WTC11 (cell line): ENCODE results near the gene FCHSD2. TPM values are rescaled to one million over a fixed set of nuclear protein-coding genes. Genes with fewer than 3 reads are reported as not detected.

Experiments
- ATAC-seq: fragments of 200-7000 bp; cut with Tn5 transposase; 2 replicates; pipeline ENCODE4 v1.10.0; 2021; ENCODE audit warnings: mild to moderate bottlenecking, moderate library complexity
- CTCF ChIA-PET: fragments of 300-600 bp; sonication (Branson Sonifier 250); formaldehyde crosslinking; loops from one replicate; lab custom pipeline; 2021; ENCODE audit warnings: antibody characterized with exemption; lab: Charles Lee
- POLR2A ChIA-PET: fragments of 350-600 bp; sonication (Branson Sonifier 250); formaldehyde crosslinking; loops from one replicate; lab custom pipeline; 2021; ENCODE audit warnings: antibody characterized with exemption; lab: Charles Lee
- DNase-seq: peaks from one replicate; pipeline ENCODE4 v3.0.0; 2021; ENCODE audit warnings: low spot score
- H3K27ac Mint-ChIP-seq: 2 replicates; pipeline ENCODE4 v1.8.0; 2021; ENCODE audit warnings: mixed read lengths
- H3K27me3 Mint-ChIP-seq: 2 replicates; pipeline ENCODE4 v1.8.0; 2021; ENCODE audit warnings: low read depth, mild to moderate bottlenecking, moderate library complexity, mixed read lengths
- H3K36me3 Mint-ChIP-seq: 2 replicates; pipeline ENCODE4 v1.8.0; 2021; ENCODE audit warnings: mixed read lengths
- H3K4me1 Mint-ChIP-seq: 2 replicates; pipeline ENCODE4 v1.8.0; 2022; ENCODE audit warnings: mixed read lengths
- H3K4me3 Mint-ChIP-seq: 2 replicates; pipeline ENCODE4 v1.8.0; 2021; ENCODE audit warnings: mild to moderate bottlenecking, moderate library complexity, mixed read lengths
- H3K9me3 Mint-ChIP-seq: 2 replicates; pipeline ENCODE4 v1.8.0; 2021; ENCODE audit warnings: mixed read lengths
- EMX1 ChIP-seq: fragments of 250-450 bp; sonication (Bioruptor Pico); IDR thresholded peaks from 2 replicates; pipeline ENCODE4 v1.8.0; 2021; ENCODE audit warnings: mild to moderate bottlenecking
- GTF2I ChIP-seq: fragments of 250-450 bp; sonication (Bioruptor Pico); conservative IDR thresholded peaks from 2 replicates; pipeline ENCODE4 v1.4.0; 2021; ENCODE audit warnings: mild to moderate bottlenecking
- IRF2 ChIP-seq: sonication (generic); formaldehyde crosslinking; IDR thresholded peaks from 2 replicates; pipeline ENCODE4 v1.8.0; 2022; ENCODE audit warnings: low read depth, missing genetic modification reagents, borderline replicate concordance
- JAZF1 ChIP-seq: fragments of 250-450 bp; sonication (Bioruptor Pico); IDR thresholded peaks from 2 replicates; pipeline ENCODE4 v1.9.0; 2021; ENCODE audit warnings: moderate library complexity, mild to moderate bottlenecking, inconsistent platforms
- NFATC4 ChIP-seq: fragments of 250-450 bp; sonication (Bioruptor Pico); IDR thresholded peaks from 2 replicates; pipeline ENCODE4 v1.9.0; 2021; ENCODE audit warnings: mild to moderate bottlenecking
- SMAD3 ChIP-seq: sonication (generic); formaldehyde crosslinking; IDR thresholded peaks from 2 replicates; pipeline ENCODE4 v1.8.0; 2022; ENCODE audit warnings: missing genetic modification reagents, mild to moderate bottlenecking, borderline replicate concordance
- SP1 ChIP-seq: sonication (generic); formaldehyde crosslinking; conservative IDR thresholded peaks from 2 replicates; pipeline ENCODE4 v1.8.1; 2022; ENCODE audit warnings: missing genetic modification reagents
- ZMAT4 ChIP-seq: fragments of 250-450 bp; sonication (Bioruptor Pico); IDR thresholded peaks from 2 replicates; pipeline ENCODE4 v1.9.0; 2021; ENCODE audit warnings: mild to moderate bottlenecking
- ZNF121 ChIP-seq: sonication (generic); formaldehyde crosslinking; IDR thresholded peaks from 2 replicates; pipeline ENCODE4 v1.8.0; 2023; ENCODE audit warnings: missing genetic modification reagents
- ZNF317 ChIP-seq: sonication (generic); formaldehyde crosslinking; IDR thresholded peaks from 2 replicates; pipeline ENCODE4 v1.8.1; 2023; ENCODE audit warnings: low read depth, mild to moderate bottlenecking, moderate library complexity, missing genetic modification reagents, borderline replicate concordance
- ZNF423 ChIP-seq: fragments of 250-450 bp; sonication (Bioruptor Pico); IDR thresholded peaks from 2 replicates; pipeline ENCODE4 v2.1.2; 2022; ENCODE audit warnings: mild to moderate bottlenecking, moderate library complexity
- total RNA-seq: library from RNA; stranded (reverse); gene quantifications from 3 replicates; pipeline ENCODE4 v1.2.3, GENCODE V29; 2021
- TF ChIP-seq, protein P1 (sequence below): fragments of 200-600 bp; IDR thresholded peaks from 2 replicates; pipeline ENCODE4 v1.8.0; 2022; ENCODE audit warnings: antibody characterized with exemption
- TF ChIP-seq, protein P2 (sequence below): sonication (generic); formaldehyde crosslinking; IDR thresholded peaks from 2 replicates; pipeline ENCODE4 v1.8.1; 2023; ENCODE audit warnings: mild to moderate bottlenecking, missing genetic modification reagents, borderline replicate concordance
- TF ChIP-seq, protein P3 (sequence below): sonication (generic); formaldehyde crosslinking; IDR thresholded peaks from 2 replicates; pipeline ENCODE4 v1.8.1; 2023; ENCODE audit warnings: mild to moderate bottlenecking, missing genetic modification reagents, moderate library complexity

Gene FCHSD2
- total RNA-seq, 1 experiment from 2014 or later: 10.1 TPM

DNA sequence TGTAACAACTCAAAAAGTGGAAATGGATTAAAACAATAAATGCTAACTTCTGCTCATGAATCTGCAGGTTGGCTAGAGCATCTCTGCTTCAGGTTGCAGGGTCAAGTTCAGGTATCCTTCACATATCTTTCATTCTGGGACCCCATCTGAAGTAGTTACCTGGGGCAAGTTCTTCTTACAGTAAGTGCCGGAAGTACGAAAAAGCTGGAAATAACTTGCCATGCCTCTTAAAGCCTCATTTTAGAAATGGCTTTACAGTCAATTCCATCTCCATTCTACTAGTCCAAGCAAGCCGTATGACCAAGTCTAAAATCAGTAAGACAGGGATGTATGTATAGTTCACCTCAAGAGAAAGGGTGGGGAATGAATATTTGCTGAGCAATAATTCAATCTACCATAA lies 93.7 kb downstream of the FCHSD2 start (continued):
- TF ChIP-seq SP1: no peak

- Mint-ChIP-seq H3K9me3 (no peaks in the 10 kb centered on the region), H3K27me3 (no peaks in the 10 kb centered on the region), H3K4me1 (no peaks in the 10 kb centered on the region), H3K27ac (no peak overlapping the region), H3K4me3 (no peak overlapping the region), H3K36me3 (no peaks in the 10 kb centered on the region)
- POLR2A ChIA-PET: no interaction called here
- ATAC-seq (no peak), DNase-seq (no peak)
- no peak for TF ChIP-seq SMAD3 (CRISPR knock-in tag)
- TF ChIP-seq JAZF1 (CRISPR knock-in tag): no peak
- CTCF ChIA-PET: interaction anchor here (0.8 kb wide), 1 partner anchor 118 kb away, joined by 3 read pairs; no protein-coding TSS in a partner anchor
Measured at GRCh38 chr11:73047773-73048371, 94.2 kb downstream of the FCHSD2 start.

DNA sequence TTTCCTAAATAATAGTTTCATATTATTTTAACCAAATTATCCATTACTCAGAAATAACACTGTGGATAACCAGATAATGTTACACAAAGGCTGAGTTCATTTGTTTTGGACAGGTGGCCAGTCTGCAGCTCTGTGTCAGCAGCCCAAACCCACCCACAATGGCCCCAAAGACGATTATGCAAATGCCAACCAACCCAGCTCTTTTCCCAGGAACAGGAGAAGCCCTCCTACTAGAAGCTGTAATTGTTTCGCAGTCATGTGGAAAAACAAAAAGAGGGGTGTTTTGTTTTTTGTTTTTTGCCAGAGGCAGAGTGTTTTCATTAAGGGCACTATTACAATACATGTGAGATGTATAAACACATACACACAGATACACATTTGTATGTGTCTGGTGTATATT lies 102.1 kb downstream of the FCHSD2 start:
- ChIA-PET POLR2A (no interaction called here), CTCF (no interaction called here)
- H3K27me3 Mint-ChIP-seq: no peaks in the 10 kb centered on the region
- H3K4me3 Mint-ChIP-seq: no peak overlapping the region
- DNase-seq (no peak), ATAC-seq (no peak)
- H3K36me3 Mint-ChIP-seq: no peaks in the 10 kb centered on the region
- peaks cover 14% of the 10 kb centered on the region for H3K9me3 Mint-ChIP-seq
- peaks cover 6% of the 10 kb centered on the region for H3K4me1 Mint-ChIP-seq
- TF ChIP-seq ZNF423 (CRISPR knock-in tag) (no peak), ZNF121 (CRISPR knock-in tag) (no peak), GTF2I (no peak)
- H3K27ac Mint-ChIP-seq: no peak overlapping the region

GRCh38 chr11:73034777-73035176 lies 107.3 kb downstream of the FCHSD2 start:
- ATAC-seq (no peak), DNase-seq (no peak)
- H3K36me3 Mint-ChIP-seq: no peaks in the 10 kb centered on the region
- ChIA-PET CTCF (interaction anchor here (0.8 kb wide), 1 partner anchor 108 kb away, joined by 3 read pairs; the partner anchor contains the start of gene FCHSD2), POLR2A (no interaction called here)
- peaks cover 3% of the 10 kb centered on the region for H3K4me1 Mint-ChIP-seq
- no peak overlapping the region for H3K4me3 Mint-ChIP-seq
- H3K27me3 Mint-ChIP-seq: no peaks in the 10 kb centered on the region
- H3K27ac Mint-ChIP-seq: no peak overlapping the region
- TF ChIP-seq, protein P1, sequence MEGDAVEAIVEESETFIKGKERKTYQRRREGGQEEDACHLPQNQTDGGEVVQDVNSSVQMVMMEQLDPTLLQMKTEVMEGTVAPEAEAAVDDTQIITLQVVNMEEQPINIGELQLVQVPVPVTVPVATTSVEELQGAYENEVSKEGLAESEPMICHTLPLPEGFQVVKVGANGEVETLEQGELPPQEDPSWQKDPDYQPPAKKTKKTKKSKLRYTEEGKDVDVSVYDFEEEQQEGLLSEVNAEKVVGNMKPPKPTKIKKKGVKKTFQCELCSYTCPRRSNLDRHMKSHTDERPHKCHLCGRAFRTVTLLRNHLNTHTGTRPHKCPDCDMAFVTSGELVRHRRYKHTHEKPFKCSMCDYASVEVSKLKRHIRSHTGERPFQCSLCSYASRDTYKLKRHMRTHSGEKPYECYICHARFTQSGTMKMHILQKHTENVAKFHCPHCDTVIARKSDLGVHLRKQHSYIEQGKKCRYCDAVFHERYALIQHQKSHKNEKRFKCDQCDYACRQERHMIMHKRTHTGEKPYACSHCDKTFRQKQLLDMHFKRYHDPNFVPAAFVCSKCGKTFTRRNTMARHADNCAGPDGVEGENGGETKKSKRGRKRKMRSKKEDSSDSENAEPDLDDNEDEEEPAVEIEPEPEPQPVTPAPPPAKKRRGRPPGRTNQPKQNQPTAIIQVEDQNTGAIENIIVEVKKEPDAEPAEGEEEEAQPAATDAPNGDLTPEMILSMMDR: no peak
- TF ChIP-seq, protein P2, sequence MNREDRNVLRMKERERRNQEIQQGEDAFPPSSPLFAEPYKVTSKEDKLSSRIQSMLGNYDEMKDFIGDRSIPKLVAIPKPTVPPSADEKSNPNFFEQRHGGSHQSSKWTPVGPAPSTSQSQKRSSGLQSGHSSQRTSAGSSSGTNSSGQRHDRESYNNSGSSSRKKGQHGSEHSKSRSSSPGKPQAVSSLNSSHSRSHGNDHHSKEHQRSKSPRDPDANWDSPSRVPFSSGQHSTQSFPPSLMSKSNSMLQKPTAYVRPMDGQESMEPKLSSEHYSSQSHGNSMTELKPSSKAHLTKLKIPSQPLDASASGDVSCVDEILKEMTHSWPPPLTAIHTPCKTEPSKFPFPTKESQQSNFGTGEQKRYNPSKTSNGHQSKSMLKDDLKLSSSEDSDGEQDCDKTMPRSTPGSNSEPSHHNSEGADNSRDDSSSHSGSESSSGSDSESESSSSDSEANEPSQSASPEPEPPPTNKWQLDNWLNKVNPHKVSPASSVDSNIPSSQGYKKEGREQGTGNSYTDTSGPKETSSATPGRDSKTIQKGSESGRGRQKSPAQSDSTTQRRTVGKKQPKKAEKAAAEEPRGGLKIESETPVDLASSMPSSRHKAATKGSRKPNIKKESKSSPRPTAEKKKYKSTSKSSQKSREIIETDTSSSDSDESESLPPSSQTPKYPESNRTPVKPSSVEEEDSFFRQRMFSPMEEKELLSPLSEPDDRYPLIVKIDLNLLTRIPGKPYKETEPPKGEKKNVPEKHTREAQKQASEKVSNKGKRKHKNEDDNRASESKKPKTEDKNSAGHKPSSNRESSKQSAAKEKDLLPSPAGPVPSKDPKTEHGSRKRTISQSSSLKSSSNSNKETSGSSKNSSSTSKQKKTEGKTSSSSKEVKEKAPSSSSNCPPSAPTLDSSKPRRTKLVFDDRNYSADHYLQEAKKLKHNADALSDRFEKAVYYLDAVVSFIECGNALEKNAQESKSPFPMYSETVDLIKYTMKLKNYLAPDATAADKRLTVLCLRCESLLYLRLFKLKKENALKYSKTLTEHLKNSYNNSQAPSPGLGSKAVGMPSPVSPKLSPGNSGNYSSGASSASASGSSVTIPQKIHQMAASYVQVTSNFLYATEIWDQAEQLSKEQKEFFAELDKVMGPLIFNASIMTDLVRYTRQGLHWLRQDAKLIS: no peak
- TF ChIP-seq ZNF317 (no peak), IRF2 (CRISPR knock-in tag) (no peak), EMX1 (CRISPR knock-in tag) (no peak), NFATC4 (CRISPR knock-in tag) (no peak)
- no peaks in the 10 kb centered on the region for H3K9me3 Mint-ChIP-seq

DNA sequence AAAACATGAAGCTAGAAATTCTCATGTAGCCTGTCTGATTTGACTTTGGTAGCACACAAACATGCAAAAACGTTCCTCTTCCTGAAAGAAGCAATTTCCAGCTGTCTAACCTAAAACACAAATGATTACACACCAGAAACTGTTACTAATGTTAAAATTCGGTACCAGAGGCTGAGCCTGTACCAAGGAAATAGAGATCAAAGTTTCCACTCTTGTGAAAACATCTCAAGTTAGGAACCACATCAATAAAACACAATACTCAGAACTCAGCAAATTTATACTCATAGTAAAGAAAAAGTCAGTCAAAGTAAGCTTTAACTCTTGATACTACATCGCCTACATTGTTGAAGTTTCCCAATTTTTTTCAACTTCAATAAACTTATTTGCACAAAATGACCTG lies 107.8 kb downstream of the FCHSD2 start:
- Mint-ChIP-seq H3K9me3 (peaks cover 2% of the 10 kb centered on the region), H3K27me3 (no peaks in the 10 kb centered on the region), H3K4me3 (no peak overlapping the region), H3K27ac (no peak overlapping the region), H3K4me1 (peaks cover 8% of the 10 kb centered on the region), H3K36me3 (peaks cover 1% of the 10 kb centered on the region; the same call in 1 of the 2 replicates)
- TF ChIP-seq, protein P3, sequence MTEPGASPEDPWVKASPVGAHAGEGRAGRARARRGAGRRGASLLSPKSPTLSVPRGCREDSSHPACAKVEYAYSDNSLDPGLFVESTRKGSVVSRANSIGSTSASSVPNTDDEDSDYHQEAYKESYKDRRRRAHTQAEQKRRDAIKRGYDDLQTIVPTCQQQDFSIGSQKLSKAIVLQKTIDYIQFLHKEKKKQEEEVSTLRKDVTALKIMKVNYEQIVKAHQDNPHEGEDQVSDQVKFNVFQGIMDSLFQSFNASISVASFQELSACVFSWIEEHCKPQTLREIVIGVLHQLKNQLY (CRISPR knock-in tag): no peak
- TF ChIP-seq GTF2I: no peak
- no peak for TF ChIP-seq NFATC4 (CRISPR knock-in tag)
- TF ChIP-seq ZMAT4 (CRISPR knock-in tag): no peak
- ATAC-seq: no peak
- DNase-seq: no peak
- ChIA-PET POLR2A (no interaction called here), CTCF (interaction anchor here (0.8 kb wide), 1 partner anchor 108 kb away, joined by 3 read pairs; the partner anchor contains the start of gene FCHSD2)
